ENCODE measurements around the gene ATG9B. TPM values are rescaled to one million over a fixed set of nuclear protein-coding genes. Genes with fewer than 3 reads are reported as not detected.

The ATG9B gene
- total and polyA plus RNA-seq, 9 of the 15 experiments (the other 6 are each of a cell fraction or from before 2014, with no cell fraction given), result 0.29 to 8.0 (median 2.1) TPM

DNA sequence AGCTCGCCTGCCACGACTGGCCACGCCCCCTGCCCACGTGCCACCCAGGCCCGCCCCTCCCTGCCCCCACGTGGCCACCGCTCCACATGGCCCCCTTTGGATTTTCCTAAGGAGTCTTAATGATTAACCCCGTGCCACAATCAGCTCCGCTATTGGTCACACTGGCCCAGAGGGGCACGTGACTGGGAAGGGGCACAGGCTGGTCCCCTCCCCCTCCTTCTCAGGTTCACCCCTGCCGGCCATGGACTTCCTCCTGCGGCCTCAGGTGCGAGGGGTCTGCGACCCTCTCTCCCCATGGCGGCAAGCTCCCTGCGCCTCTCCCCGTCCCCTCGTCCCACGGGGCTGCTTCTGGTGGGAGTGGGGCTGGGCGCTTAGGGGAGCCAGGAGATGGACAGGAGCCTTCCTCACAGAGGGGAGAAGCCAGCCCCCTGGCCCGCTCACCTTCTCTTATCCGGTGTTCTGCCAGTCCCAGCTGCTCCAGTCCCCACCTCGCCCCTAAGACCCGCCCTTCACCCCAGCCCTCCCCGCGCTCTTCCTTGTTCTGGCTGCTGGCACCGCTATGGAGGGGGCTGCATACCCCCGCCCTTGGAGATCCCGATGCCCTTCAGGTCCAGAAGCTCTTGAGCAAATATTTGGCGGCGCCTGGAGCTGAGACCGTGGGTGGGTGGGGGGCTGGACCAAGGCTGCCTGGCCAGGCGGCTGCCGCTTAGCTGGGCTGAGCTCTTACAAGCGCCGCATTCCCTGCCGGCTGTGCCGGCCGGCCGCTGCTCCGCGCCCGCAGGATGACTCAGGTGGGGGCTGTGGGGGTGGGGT lies 38.3 kb upstream of the ATG9B start (continued):
- TF ChIP-seq ZNF318 (IDR thresholded peaks at IDR 0.05; ENCODE audit: borderline replicate concordance in 1 of 2, low read depth in 1 of 2) (no peak), KAT7 (CRISPR knock-in tag; IDR thresholded peaks at IDR 0.05; ENCODE audit: borderline replicate concordance) (no peak), ZBTB11 (CRISPR knock-in tag; IDR thresholded peaks at IDR 0.05) (peak in 1 of 3 experiments; percentile 17; a peak in 1 of 6 replicates)
